Fibroblast of villous mesenchyme (primary cell): ENCODE measurements around the gene EEF2. TPM values are rescaled to one million over a fixed set of nuclear protein-coding genes. Genes with fewer than 3 reads are reported as not detected.

Experiments
- DNase-seq: peaks from one replicate; pipeline ENCODE4 v3.0.0-alpha.2; 2010; ENCODE audit warnings: low read depth
- H3K4me3 ChIP-seq: 2 replicates; pipeline ENCODE4 v1.5.1; 2011; ENCODE audit warnings: low read depth, mild to moderate bottlenecking, low read length
- CTCF ChIP-seq: IDR thresholded peaks from 2 replicates; pipeline ENCODE4 v1.5.1; 2012; ENCODE audit warnings: low read depth, mild to moderate bottlenecking, low read length; ENCODE audit not compliant: insufficient read depth
- total RNA-seq: library from RNA; depleted of rRNA; stranded (reverse); fragments of >200 nt; gene quantifications from 2 replicates; pipeline ENCODE4 v1.2.3, GENCODE V29; 2012

The EEF2 gene
- total RNA-seq, 1 donor, result 1,932 TPM

GRCh38 chr19:3966051-3967017 is 18.9 kb downstream of the EEF2 start:
- no peak overlapping the region for H3K4me3 ChIP-seq
- DNase-seq, result no peak
- no peak for TF ChIP-seq CTCF

GRCh38 chr19:3964256-3965194 is 20.7 kb downstream of the EEF2 start:
- no peak overlapping the region for H3K4me3 ChIP-seq
- DNase-seq, result no peak
- TF ChIP-seq CTCF, result no peak

GRCh38 chr19:3963458-3964255 is 21.6 kb downstream of the EEF2 start:
- TF ChIP-seq CTCF, result no peak
- H3K4me3 ChIP-seq, result no peak overlapping the region
- DNase-seq, result no peak

DNA sequence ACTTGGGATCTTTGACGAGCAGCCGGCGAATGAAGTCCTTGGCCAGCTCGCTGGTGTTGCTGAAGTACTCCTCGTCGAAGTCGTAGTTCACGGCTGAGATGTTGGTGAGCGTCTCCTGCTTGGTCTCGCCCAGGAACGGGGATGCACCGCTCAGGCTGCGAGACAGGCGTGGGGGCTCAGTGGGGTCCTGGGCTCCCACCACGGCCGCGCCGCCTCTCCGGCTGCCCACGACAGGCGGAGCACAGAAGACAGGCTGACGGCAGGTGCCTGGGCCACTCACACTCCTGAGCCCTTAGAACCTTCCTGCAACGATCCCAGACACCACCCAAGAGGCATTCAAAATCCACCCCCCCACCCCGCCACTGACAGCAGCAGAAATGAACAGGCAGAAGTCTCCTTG is 24.3 kb downstream of the EEF2 start:
- no peak for TF ChIP-seq CTCF
- DNase-seq, result no peak
- H3K4me3 ChIP-seq, result no peak overlapping the region

DNA sequence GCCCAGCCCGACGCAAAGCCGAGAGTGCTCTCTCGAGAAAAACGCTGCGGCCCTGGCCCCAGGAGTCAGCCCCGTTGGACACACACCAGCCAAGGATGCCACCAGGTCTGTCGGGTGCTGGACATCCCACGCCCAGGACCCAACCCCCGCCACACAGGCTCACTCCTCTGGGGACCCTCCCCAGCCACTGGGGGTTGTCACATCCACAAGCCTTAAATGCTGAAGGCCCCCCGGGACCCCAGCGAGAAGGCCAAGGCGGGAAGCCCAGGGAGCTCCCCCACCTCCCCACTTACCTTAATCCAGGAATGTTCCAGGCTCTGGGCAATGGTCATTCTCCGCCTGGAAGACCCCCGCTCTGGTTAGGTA is 25.5 kb downstream of the EEF2 start:
- TF ChIP-seq CTCF, result no peak
- DNase-seq, result no peak
- H3K4me3 ChIP-seq, result no peak overlapping the region

- TF ChIP-seq CTCF, result no peak
- DNase-seq, result no peak
- no peak overlapping the region for H3K4me3 ChIP-seq
Measured at GRCh38 chr19:3958836-3959765, 26.2 kb downstream of the EEF2 start.
